ENCODE data around the gene ASL. TPM values are rescaled to one million over a fixed set of nuclear protein-coding genes. Genes with fewer than 3 reads are reported as not detected.

Gene ASL
- total and polyA plus RNA-seq, 12 donors, result 10.1 to 27.5 (median 13.5) TPM

DNA sequence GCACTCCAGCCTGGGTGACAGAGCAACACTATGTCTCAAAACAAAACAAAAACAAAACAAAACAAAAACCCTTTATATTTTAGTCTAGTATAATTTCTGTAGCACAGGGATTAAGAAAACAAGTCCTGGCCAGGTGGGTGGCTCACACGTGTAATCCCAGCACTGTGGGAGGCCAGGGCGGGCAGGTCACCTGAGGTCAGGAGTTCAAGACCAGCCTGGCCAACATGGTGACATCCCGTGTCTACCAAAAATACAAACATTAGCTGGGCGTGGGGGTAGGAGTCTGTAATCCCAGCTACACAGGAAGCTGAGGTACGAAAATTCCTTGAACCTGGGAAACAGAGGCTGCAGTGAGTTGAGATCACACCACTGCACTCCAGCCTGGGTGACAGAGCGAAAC is 23.2 kb upstream of the ASL start:
- Histone ChIP-seq H3K27me3 (no peaks in the 10 kb centered on the region), H3K4me3 (no peak overlapping the region), H3K4me1 (peaks cover 0 to 7% (median 0%) of the 10 kb centered on the region in 9 donors), H3K27ac (no peak overlapping the region), H3K36me3 (no peaks in the 10 kb centered on the region), H3K9me3 (no peaks in the 10 kb centered on the region)
- 82 to 83% methylated on average over 6 of the region's 6 CpGs for WGBS, 2 donors
- TF ChIP-seq CTCF (IDR thresholded peaks at IDR 0.05), result no peak
- DNase-seq, result no peak
- ATAC-seq, result no peak
- intact Hi-C loops (cut with DNase I), result no loop called here

DNA sequence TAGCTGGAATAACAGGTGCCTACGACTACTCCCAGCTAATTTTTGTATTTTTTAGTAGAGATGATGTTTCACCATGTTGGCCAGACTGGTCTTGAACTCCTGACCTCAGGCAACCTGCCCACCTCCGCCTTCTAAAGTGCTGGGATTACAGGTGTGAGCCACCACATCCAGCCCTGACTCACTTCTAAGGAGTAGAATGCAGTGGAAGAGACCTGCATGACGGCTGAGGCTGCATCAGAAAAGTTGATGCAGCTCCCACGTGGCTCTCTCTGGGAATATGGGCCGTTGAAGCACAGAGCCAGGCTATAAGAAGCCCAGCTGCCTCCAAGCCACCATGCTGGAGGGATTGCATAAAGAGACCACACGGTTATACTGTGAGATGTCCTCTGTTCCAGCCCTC is 21.6 kb upstream of the ASL start:
- DNase-seq, result no peak
- Histone ChIP-seq H3K4me1 (peaks cover 0 to 7% (median 0%) of the 10 kb centered on the region in 9 donors), H3K9me3 (no peaks in the 10 kb centered on the region), H3K36me3 (no peaks in the 10 kb centered on the region), H3K4me3 (no peak overlapping the region), H3K27ac (no peak overlapping the region), H3K27me3 (no peaks in the 10 kb centered on the region)
- WGBS, 2 donors, result 72 to 81% methylated on average over 6 of the region's 6 CpGs
- ATAC-seq, result no peak
- TF ChIP-seq CTCF (IDR thresholded peaks at IDR 0.05), result no peak
- intact Hi-C loops (cut with DNase I), result no loop called here

- Histone ChIP-seq H3K36me3 (no peaks in the 10 kb centered on the region), H3K4me1 (peaks cover 0 to 7% (median 0%) of the 10 kb centered on the region in 9 donors), H3K9me3 (no peaks in the 10 kb centered on the region), H3K27ac (no peak overlapping the region), H3K4me3 (no peak overlapping the region), H3K27me3 (no peaks in the 10 kb centered on the region)
- TF ChIP-seq CTCF (IDR thresholded peaks at IDR 0.05), result no peak
- WGBS, 2 donors, result 89 to 93% methylated on average over 9 of the region's 9 CpGs
- DNase-seq (no peak), ATAC-seq (no peak)
- intact Hi-C loops (cut with DNase I), result no loop called here
Measured at GRCh38 chr7:66055321-66055956, 20.2 kb upstream of the ASL start.

GRCh38 chr7:66060796-66061195 is 14.8 kb upstream of the ASL start:
- no peaks in the 10 kb centered on the region for H3K9me3 ChIP-seq
- H3K36me3 ChIP-seq, result no peaks in the 10 kb centered on the region
- no peak overlapping the region for H3K4me3 ChIP-seq
- no peaks in the 10 kb centered on the region for H3K27me3 ChIP-seq
- H3K4me1 ChIP-seq, result no peaks in the 10 kb centered on the region
- ATAC-seq, result no peak
- no peak overlapping the region for H3K27ac ChIP-seq
- intact Hi-C loops (cut with DNase I), result no loop called here
- TF ChIP-seq CTCF (IDR thresholded peaks at IDR 0.05), result no peak
- DNase-seq, result no peak
- 84 to 85% methylated on average over 1 of the region's 1 CpG for whole genome bisulfite sequencing, 2 donors
